ENCODE measurements around the gene MISP.
A peak's percentile ranks its signal among the peaks of the same experiment; 100 is the strongest.

MISP gene

DNA sequence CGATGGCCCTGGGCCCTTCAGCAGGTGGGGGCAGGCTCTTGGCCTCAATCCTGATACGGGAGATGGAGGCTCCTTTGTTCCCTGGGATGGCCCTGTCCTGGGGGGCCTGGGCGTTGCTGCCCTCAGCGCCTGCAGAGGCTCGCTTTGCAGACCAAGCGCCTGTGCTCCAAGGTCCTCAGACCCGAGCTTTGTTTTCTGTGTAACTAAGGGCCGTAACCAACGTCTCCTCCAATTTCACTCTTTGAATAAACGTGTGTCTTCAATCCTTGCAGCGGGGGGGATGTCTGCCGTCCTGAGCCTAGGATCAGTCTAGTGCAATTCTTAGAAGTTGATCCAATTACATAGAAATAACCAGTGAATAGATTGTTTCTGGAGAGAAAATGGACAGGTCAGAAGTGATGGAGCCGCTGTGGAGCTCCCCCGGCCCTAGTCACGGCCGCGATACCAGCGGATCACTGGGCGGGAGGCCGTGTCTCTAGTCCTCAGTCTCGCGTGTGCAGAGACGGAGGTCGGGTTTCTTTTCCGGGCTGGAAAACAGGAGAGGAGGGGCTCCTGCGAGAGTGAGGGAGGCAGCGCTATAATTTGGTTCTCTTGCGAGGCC lies 51.7 kb downstream of the MISP start:
- 0 out of 2 replicates have a peak overlapping the region, but pooled peaks have one; percentile 98 for H3K9ac ChIP-seq (ENCODE audit: low read depth, low read length)

DNA sequence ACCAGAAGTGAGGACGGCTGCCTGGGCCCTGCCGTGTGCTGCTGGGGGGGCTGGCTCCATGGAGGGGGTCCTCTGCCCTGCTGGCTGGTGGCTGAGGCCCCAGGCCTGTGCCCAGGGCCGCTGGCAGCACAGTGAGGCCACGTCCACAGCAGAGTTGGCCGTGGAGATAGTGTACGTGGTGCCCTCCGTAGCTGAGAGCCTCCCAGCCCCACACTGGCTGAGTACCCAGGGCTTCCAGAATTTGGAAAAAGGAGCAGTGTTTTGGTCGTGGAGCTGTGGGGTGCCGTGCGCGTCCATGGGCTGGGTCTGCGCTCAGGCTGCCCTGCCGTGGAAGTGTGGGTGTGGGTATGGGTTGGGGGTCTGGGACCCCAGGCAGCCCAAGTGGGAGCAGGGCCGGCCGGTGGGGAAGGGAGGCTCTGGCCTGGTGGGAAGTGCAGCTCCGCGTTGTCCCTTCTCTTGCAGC lies 52.2 kb downstream of the MISP start:
- Histone ChIP-seq H3K9me3 (ENCODE audit: insufficient read depth, low read length, severe bottlenecking) (no peaks in the 10 kb centered on the region), H4K20me1 (ENCODE audit: insufficient read depth, low read length) (peaks cover 100% of the 10 kb centered on the region), H3K79me2 (ENCODE audit: insufficient read depth, low read length) (peaks cover 100% of the 10 kb centered on the region)

More for the DNA sequence above, 51.7 kb downstream of the MISP start:
- peaks cover 97% of the 10 kb centered on the region for H4K20me1 ChIP-seq (ENCODE audit: insufficient read depth, low read length)
- no peaks in the 10 kb centered on the region for H3K27me3 ChIP-seq (ENCODE audit: insufficient read depth, low read length, poor library complexity)
- H3K4me2 ChIP-seq (ENCODE audit: insufficient read depth, low read length) = peak overlapping the region; percentile 76; the same call in 1 of the 2 replicates
- ATAC-seq (ENCODE audit: insufficient read depth, low read depth) (no peak), DNase-seq (no peak)
- peaks cover 97% of the 10 kb centered on the region for H3K36me3 ChIP-seq (ENCODE audit: insufficient read depth, low read length)
- H3K9me3 ChIP-seq (ENCODE audit: insufficient read depth, low read length, severe bottlenecking) = no peaks in the 10 kb centered on the region
- H3K27ac ChIP-seq (ENCODE audit: low read length) = no peak overlapping the region
- no peak overlapping the region for H3K4me3 ChIP-seq (ENCODE audit: low read depth in 1 of 2, low read length in 2 of 2)
- H3K79me2 ChIP-seq (ENCODE audit: insufficient read depth, low read length) = peaks cover 100% of the 10 kb centered on the region
- no peak for TF ChIP-seq EZH2 (IDR thresholded peaks at IDR 0.05; ENCODE audit: borderline replicate concordance, low read depth, low read length, severe bottlenecking)
- TF ChIP-seq, protein P1, sequence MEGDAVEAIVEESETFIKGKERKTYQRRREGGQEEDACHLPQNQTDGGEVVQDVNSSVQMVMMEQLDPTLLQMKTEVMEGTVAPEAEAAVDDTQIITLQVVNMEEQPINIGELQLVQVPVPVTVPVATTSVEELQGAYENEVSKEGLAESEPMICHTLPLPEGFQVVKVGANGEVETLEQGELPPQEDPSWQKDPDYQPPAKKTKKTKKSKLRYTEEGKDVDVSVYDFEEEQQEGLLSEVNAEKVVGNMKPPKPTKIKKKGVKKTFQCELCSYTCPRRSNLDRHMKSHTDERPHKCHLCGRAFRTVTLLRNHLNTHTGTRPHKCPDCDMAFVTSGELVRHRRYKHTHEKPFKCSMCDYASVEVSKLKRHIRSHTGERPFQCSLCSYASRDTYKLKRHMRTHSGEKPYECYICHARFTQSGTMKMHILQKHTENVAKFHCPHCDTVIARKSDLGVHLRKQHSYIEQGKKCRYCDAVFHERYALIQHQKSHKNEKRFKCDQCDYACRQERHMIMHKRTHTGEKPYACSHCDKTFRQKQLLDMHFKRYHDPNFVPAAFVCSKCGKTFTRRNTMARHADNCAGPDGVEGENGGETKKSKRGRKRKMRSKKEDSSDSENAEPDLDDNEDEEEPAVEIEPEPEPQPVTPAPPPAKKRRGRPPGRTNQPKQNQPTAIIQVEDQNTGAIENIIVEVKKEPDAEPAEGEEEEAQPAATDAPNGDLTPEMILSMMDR (IDR thresholded peaks at IDR 0.05; ENCODE audit: borderline replicate concordance, extremely low read depth, low read length, poor library complexity, severe bottlenecking) = no peak
- no peak overlapping the region for H2AFZ ChIP-seq (ENCODE audit: low read depth, low read length)
- peaks cover 40% of the 10 kb centered on the region for H3K4me1 ChIP-seq (ENCODE audit: insufficient read depth, low read length)

DNA sequence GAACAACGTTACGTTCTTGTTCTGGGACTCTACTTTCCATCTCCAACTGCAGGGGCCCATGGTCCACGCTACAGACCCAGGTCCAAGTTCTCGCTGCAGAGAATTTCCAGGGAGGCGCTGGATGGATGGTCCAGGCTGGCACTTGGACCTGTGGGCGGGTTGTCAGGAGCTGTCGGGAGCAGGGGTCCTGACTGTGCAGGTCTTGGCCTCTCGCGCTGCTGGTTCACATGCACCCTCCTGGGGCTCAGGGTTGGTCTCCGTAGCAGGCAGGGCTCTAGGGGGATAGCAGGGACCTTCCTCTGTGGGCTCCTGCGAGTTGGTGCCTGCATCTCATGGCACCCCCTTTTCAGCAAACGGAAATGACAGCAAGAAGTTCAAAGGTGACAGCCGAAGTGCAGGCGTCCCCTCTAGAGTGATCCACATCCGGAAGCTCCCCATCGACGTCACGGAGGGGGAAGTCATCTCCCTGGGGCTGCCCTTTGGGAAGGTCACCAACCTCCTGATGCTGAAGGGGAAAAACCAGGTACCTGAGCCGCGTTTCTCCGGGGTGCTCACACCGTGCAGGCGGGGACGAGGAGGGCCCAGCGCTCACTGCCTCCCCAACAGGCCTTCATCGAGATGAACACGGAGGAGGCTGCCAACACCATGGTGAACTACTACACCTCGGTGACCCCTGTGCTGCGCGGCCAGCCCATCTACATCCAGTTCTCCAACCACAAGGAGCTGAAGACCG lies 52.9 kb downstream of the MISP start:
- Histone ChIP-seq H3K79me2 (ENCODE audit: insufficient read depth, low read length) (peaks cover 99% of the 10 kb centered on the region), H2AFZ (ENCODE audit: low read depth, low read length) (no peak overlapping the region), H3K4me3 (ENCODE audit: low read depth in 1 of 2, low read length in 2 of 2) (no peak overlapping the region), H3K4me2 (ENCODE audit: insufficient read depth, low read length) (no peak overlapping the region), H4K20me1 (ENCODE audit: insufficient read depth, low read length) (peaks cover 99% of the 10 kb centered on the region), H3K9ac (ENCODE audit: low read depth, low read length) (no peak overlapping the region), H3K9me3 (ENCODE audit: insufficient read depth, low read length, severe bottlenecking) (no peaks in the 10 kb centered on the region), H3K27ac (ENCODE audit: low read length) (no peak overlapping the region), H3K36me3 (ENCODE audit: insufficient read depth, low read length) (peaks cover 99% of the 10 kb centered on the region), H3K27me3 (ENCODE audit: insufficient read depth, low read length, poor library complexity) (no peaks in the 10 kb centered on the region), H3K4me1 (ENCODE audit: insufficient read depth, low read length) (peaks cover 36% of the 10 kb centered on the region)
- TF ChIP-seq, protein P1 (IDR thresholded peaks at IDR 0.05; ENCODE audit: borderline replicate concordance, extremely low read depth, low read length, poor library complexity, severe bottlenecking) = no peak
- no peak for TF ChIP-seq EZH2 (IDR thresholded peaks at IDR 0.05; ENCODE audit: borderline replicate concordance, low read depth, low read length, severe bottlenecking)
- ATAC-seq (ENCODE audit: insufficient read depth, low read depth) (no peak), DNase-seq (no peak)

More for the DNA sequence above, 52.2 kb downstream of the MISP start:
- Histone ChIP-seq H3K36me3 (ENCODE audit: insufficient read depth, low read length) (peaks cover 99% of the 10 kb centered on the region), H3K27me3 (ENCODE audit: insufficient read depth, low read length, poor library complexity) (no peaks in the 10 kb centered on the region), H3K9ac (ENCODE audit: low read depth, low read length) (no peak overlapping the region), H3K4me3 (ENCODE audit: low read depth in 1 of 2, low read length in 2 of 2) (no peak overlapping the region), H3K4me1 (ENCODE audit: insufficient read depth, low read length) (peaks cover 40% of the 10 kb centered on the region), H2AFZ (ENCODE audit: low read depth, low read length) (no peak overlapping the region), H3K27ac (ENCODE audit: low read length) (no peak overlapping the region), H3K4me2 (ENCODE audit: insufficient read depth, low read length) (peak overlapping the region; percentile 26; the same call in 1 of the 2 replicates)
- TF ChIP-seq, protein P1 (IDR thresholded peaks at IDR 0.05; ENCODE audit: borderline replicate concordance, extremely low read depth, low read length, poor library complexity, severe bottlenecking) = no peak
- no peak for TF ChIP-seq EZH2 (IDR thresholded peaks at IDR 0.05; ENCODE audit: borderline replicate concordance, low read depth, low read length, severe bottlenecking)
- ATAC-seq (ENCODE audit: insufficient read depth, low read depth) = no peak
- DNase-seq = no peak

All from DND-41 (cell line).